GM12873 (cell line): Measurements from ENCODE around the gene RASGRP4.

Experiments
- TF ChIP-seq, protein P1 (sequence below): IDR thresholded peaks from 2 replicates; pipeline ENCODE4 v1.5.1; 2012; ENCODE audit warnings: low read depth, mild to moderate bottlenecking, moderate library complexity, low read length, control low read depth; ENCODE audit not compliant: insufficient read depth; ENCODE audit errors: missing control alignments

Gene RASGRP4

DNA sequence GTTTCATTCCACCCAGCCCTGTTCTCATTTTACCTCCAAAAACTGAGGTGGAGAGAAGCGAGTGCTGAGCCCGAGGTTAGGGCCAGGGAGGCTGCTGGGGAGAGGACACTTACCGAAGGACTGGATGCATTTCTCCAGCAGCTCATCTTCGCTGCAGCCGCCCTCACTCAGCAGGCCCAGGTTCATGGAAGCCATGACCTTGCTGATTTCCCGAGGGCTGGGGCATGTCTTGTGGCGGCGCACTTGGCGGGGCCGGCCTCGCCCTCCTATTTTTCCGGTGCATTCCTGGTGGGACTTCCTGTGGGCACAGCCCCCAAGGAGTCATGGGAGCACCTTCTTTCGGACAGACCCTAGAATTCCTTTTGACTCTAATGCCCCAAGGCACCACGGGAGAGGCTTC is 4.2 kb downstream of the RASGRP4 start:
- TF ChIP-seq, protein P1, sequence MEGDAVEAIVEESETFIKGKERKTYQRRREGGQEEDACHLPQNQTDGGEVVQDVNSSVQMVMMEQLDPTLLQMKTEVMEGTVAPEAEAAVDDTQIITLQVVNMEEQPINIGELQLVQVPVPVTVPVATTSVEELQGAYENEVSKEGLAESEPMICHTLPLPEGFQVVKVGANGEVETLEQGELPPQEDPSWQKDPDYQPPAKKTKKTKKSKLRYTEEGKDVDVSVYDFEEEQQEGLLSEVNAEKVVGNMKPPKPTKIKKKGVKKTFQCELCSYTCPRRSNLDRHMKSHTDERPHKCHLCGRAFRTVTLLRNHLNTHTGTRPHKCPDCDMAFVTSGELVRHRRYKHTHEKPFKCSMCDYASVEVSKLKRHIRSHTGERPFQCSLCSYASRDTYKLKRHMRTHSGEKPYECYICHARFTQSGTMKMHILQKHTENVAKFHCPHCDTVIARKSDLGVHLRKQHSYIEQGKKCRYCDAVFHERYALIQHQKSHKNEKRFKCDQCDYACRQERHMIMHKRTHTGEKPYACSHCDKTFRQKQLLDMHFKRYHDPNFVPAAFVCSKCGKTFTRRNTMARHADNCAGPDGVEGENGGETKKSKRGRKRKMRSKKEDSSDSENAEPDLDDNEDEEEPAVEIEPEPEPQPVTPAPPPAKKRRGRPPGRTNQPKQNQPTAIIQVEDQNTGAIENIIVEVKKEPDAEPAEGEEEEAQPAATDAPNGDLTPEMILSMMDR = no peak

DNA sequence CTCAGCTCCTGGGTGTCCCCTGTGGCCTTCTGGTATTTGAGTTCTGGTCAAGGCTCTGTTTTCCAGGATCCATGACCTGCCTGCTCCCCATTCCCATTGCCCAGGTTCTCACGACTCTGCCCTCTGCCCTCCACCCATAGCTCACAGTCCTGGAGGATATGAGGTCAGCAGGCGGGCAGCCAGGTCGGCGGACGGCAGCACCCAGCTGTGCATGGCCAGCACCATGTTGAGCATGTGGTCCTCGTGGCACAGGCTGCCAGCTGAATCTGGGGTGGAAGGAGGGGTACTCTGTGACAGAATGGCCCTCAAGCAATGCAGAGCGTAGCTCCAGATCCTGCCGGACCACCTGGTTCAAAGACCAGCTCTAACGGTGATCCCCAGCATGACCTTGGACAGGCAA is 5.1 kb downstream of the RASGRP4 start:
- TF ChIP-seq, protein P1 = no peak

DNA sequence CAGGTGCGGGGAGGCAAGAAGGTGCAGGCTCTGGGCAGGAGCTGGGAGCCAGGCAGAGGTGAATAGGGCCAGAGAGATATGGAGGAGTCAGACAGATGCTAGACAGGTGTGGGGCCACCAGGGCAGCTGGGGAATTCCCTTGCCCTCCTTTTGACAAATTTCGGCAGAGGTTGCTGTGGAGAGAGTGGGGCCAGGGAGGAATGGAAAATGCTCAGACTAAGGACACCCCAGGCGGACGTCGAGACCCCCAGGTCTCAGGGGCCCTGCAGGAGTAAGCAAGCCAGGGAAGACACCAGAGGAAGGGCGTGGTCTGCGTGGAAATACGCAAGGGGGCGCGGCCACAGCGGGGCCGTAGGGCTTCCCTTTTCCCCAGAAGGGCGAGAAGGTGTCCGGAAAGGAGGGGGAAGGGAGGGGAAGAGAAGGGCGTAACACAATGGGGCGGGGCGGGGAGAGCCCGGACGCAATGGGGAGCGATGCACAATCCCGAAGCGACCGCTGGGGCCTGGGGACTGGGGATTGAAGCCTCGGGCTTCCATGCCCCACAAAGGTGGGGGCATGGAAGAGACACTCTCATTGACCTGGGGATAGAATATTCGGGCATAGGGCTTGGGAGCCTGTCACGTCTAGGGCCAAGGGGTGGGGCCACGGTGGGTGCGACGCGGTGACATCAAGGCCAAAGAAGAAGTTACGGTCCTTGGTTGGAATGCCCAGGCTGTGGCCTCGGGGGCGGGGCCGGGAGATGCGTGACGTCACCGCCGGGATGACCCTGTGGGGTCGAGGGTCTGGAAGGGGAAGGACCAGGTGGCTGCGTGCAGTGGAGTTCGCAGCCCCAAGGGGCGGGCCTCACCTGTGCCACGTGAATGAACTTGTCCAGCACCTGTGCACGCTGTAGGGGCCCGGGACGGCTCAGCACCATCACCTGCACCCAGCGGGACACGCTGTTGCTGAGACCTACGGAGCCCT is 8.2 kb downstream of the RASGRP4 start:
- TF ChIP-seq, protein P1 = no peak

DNA sequence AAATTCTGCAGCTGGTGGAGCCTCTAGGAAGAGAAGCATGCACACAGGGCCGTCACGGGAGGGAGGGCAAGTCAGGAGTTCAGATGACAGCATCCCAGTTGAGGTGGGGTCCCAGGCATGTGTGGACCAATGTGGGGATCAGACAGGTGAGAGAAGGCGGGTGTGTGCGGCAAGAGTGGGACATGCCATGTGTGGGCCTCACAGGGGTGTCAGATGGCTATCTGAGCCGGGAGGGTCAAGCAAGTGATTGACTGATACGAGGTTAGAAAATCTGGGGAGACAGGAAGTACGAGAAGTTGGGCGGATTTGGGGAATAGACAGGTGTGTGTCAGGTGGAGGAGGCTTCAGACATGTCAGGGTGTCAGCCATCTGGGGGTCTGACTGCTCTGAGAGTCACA is 8.9 kb downstream of the RASGRP4 start:
- TF ChIP-seq, protein P1 = no peak

DNA sequence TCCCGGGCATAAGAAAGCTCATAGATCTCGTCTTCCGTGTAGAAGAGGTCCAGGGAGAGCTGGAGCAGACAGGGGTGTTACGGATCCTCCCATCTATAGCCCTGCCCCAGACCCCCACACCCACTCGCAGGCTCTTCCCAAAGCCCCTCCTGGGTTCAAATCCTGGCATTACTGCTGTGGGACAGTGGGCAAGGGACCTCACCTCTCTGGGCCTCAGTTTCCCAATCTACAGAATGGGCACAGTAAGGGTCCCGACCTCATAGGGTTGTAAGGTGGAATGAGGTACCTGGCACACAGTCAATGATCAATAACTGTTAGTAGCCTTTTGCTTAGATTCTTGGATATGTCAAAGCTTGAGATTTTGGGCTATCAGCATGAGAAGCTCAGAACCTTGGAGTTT is 12.6 kb downstream of the RASGRP4 start:
- TF ChIP-seq, protein P1 = no peak

DNA sequence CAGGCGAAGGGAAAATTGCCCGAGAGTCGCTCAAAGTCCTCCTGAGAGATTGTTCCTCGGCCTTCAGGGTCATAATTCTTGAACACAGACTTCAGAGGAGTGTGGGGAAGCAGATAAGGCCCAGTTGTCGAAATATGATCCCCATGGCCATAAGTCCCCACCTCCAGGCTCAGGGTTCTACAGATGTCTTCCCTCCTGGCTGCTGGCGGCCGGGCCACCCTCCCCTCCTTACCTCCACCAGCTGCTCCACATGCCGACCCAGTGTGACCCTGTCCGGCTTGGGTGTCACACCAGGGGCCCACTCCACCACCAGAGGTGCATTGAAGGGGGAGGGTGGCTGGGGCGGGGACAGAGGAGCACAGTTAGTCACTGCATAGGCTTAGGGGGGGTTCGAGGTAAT is 13.1 kb downstream of the RASGRP4 start:
- TF ChIP-seq, protein P1 = no peak

DNA sequence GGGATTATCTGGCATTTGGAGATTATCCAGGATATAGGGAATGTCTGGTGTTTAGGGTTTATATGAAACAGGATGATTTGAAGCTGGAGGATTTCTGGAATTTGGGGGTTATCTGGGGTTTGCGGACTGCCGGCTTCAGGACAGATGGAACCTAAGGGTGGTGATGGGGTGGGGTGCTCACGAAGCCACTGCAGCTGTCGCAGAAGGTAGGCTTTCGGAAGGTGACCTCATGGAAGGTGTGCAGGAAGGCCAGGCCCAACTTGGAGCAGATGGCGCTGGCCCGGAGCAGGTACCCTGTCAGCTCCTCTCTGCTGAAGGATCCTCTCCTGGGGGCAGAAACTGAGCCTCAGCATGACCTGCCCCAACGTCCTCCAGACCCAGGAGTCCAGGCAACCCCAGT is 13.5 kb downstream of the RASGRP4 start:
- TF ChIP-seq, protein P1 = no peak
